Activated naive CD4-positive, alpha-beta T cell treated with anti-CD3 and anti-CD28 coated beads, Interleukin-2, amount 50 U/mL, for 72 hours (primary cell): Measurements from ENCODE around the gene BBS4. TPM values are rescaled to one million over a fixed set of nuclear protein-coding genes. Genes with fewer than 3 reads are reported as not detected.

Source experiments
- ATAC-seq, 2 donors: fragments of 150-1000 bp; cut with Tn5 transposase; 2 replicates each; pipeline ENCODE4 v1.10.0; 2021; ENCODE audit warnings: mild to moderate bottlenecking in 2 of 2, moderate library complexity in 2 of 2
- DNase-seq, 2 donors: peaks; one replicate each; pipeline ENCODE4 v3.0.0; 2021 to 2022; ENCODE audit warnings: low spot score in 2 of 2
- H3K27ac Mint-ChIP-seq, 2 donors: one replicate each; pipeline ENCODE4 v1.8.0; 2022; ENCODE audit warnings: mild to moderate bottlenecking in 2 of 2, mixed read lengths in 2 of 2
- H3K36me3 Mint-ChIP-seq, 2 donors: one replicate each; pipeline ENCODE4 v1.8.0; 2022; ENCODE audit warnings: mixed read lengths in 2 of 2
- H3K9me3 Mint-ChIP-seq, 2 donors: one replicate each; pipeline ENCODE4 v1.8.0; 2022; ENCODE audit warnings: mixed read lengths in 2 of 2
- total RNA-seq, 2 donors: library from RNA; stranded (reverse); gene quantifications; one replicate each; pipeline ENCODE4 v1.2.3, GENCODE V29; 2022

BBS4 gene
- total RNA-seq, 2 donors from 2014 or later: 13.9 to 27.6 TPM

DNA sequence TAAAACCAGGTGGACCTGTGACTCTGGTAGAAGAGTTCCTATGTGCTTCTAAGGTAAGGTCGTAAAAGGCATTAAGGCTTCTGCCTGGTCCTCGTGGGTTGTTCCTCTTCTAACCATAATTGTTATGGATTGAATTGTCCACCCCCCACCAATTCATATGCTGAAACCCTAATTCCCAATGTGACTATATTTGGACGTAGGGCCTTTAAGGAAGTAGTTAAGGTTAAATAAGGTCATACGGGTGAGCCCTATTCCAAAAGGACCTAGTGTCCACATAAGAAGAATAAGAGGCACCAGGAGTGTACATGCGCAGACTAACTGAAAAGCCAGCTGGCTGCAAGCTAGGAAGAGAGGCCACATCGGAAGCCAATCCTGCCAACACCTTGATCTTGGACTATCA is 95.6 kb downstream of the BBS4 start:
- Mint-ChIP-seq H3K36me3 (peaks cover 30 to 41% of the 10 kb centered on the region in 2 donors), H3K27ac (peak overlapping the region in 1 of 2 donors; percentile 94), H3K9me3 (no peaks in the 10 kb centered on the region)
- ATAC-seq (no peak), DNase-seq (no peak)

- Mint-ChIP-seq H3K36me3 (peaks cover 30 to 41% of the 10 kb centered on the region in 2 donors), H3K27ac (peak overlapping the region; percentile 94 to 100), H3K9me3 (no peaks in the 10 kb centered on the region)
- DNase-seq: peak in 1 of 2 donors; percentile 12
- no peak for ATAC-seq
Measured at GRCh38 chr15:72782274-72783003, 96.4 kb downstream of the BBS4 start.

- H3K36me3 Mint-ChIP-seq: peaks cover 30 to 40% of the 10 kb centered on the region in 2 donors
- DNase-seq (peak in 1 of 2 donors; percentile 34), ATAC-seq (peak; percentile 38 to 65)
- H3K27ac Mint-ChIP-seq: peak overlapping the region; percentile 94 to 100
- no peaks in the 10 kb centered on the region for H3K9me3 Mint-ChIP-seq
Measured at GRCh38 chr15:72783004-72783639, 97.1 kb downstream of the BBS4 start.

DNA sequence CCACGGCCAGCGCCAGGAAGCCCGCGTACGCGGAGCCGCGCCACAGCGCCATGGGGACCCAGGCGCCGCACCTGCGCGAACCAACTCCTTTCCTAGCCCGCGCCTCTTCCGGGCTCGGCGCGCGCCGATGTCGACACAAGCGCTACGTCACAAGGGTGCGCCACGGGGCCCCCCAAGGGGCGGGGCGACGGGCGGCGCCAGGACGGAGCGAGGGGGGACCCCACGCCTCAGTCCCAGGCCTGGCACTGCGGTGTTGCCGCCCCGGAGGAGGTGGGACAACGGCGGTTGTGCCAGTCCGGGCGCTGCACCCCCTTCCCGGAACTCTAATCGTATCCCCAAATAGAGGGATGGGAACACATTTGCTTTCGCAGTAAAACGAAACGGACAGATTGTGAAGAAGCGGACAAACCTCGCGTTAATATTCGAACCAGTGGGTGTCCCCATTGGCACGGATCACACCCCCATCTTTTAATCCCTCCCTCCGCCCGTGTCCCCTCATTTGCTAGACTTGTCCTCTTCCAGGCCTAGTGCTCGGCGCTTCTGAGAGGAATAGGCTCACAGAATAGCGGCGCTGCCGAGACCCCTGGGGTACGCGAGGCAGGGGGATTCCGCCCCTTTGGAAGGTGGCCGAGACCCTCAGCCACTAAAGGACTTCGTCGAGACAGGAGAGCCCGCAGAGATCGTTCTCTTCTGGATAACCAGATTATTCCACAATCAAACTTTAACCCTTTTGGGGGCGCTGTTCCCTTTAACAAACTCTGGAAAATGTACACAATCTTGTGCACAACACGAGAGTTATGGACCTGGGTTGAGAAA is 97.8 kb downstream of the BBS4 start, which contains the start of gene ADPGK:
Gene ADPGK, minus strand, starts transcription at position 119 of the 816 bp plus-strand sequence. Its CDS starts 67 bp downstream, at position 52.
- peaks cover 25 to 33% of the 10 kb centered on the region in 2 donors for H3K36me3 Mint-ChIP-seq
- H3K9me3 Mint-ChIP-seq: no peaks in the 10 kb centered on the region
- peak within 1 kb of the TSS; percentile 94 to 100 for H3K27ac Mint-ChIP-seq
- peak; percentile 94 to 95 for DNase-seq
- ATAC-seq: peak; percentile 80 to 84

- peak in 1 of 2 donors; percentile 39 for ATAC-seq
- H3K27ac Mint-ChIP-seq: peak overlapping the region; percentile 89 to 94
- peaks cover 23 to 30% of the 10 kb centered on the region in 2 donors for H3K36me3 Mint-ChIP-seq
- H3K9me3 Mint-ChIP-seq: no peaks in the 10 kb centered on the region
- DNase-seq: no peak
Measured at GRCh38 chr15:72784456-72784876, 98.5 kb downstream of the BBS4 start.

DNA sequence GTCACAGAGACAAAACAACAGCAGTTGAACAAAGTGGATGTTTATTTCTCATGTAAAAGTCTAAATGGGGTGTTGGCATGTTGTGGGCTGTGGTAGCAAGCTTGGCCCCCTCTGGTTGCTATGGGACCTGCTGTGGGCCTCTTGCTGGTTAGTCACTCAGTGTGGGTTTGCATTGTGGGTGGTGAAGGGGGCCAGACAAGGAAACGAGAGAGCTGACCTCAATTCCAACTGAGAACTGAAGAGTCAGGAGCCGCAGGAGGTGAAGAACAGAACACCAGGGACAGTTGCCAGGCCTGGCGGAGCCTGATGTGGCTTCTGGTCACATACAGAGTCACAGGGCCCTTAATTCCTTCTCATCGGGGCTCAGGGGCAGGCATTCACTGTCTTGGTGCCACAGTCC is 99.4 kb downstream of the BBS4 start:
- ATAC-seq (peak in 1 of 2 donors; percentile 31), DNase-seq (peak in 1 of 2 donors; percentile 35)
- no peaks in the 10 kb centered on the region for H3K9me3 Mint-ChIP-seq
- peak overlapping the region; percentile 86 to 94 for H3K27ac Mint-ChIP-seq
- H3K36me3 Mint-ChIP-seq: peaks cover 18 to 21% of the 10 kb centered on the region in 2 donors

GRCh38 chr15:72785841-72786240 is 99.8 kb downstream of the BBS4 start:
- peak overlapping the region; percentile 86 to 94 for H3K27ac Mint-ChIP-seq
- ATAC-seq: no peak

DNA sequence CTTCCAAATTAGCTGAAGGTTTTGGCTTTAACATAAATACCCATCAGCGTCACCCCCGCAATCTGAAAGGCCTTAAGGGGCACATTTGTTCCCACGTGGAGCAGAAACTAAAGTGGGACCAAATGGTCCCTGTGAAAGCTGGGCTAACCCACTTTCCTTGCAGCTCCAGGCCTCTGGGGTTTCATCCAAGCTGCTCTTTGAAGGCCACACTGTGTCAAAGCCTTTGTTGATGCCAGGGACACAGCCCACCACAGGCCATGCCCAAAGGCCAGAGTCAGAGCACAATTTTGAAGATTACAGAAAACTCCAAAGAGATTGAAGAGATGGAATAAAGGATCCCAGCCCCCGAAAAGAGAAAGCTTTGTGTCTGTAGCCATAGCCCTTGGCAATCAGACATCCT is 100.2 kb downstream of the BBS4 start:
- Mint-ChIP-seq H3K27ac (peak overlapping the region in 1 of 2 donors; percentile 94), H3K36me3 (peaks cover 12 to 16% of the 10 kb centered on the region in 2 donors), H3K9me3 (no peaks in the 10 kb centered on the region)
- DNase-seq (no peak), ATAC-seq (no peak)

More at GRCh38 chr15:72785841-72786240, 99.8 kb downstream of the BBS4 start:
- no peak for DNase-seq
- H3K9me3 Mint-ChIP-seq: no peaks in the 10 kb centered on the region
- H3K36me3 Mint-ChIP-seq: peaks cover 16 to 20% of the 10 kb centered on the region in 2 donors

DNA sequence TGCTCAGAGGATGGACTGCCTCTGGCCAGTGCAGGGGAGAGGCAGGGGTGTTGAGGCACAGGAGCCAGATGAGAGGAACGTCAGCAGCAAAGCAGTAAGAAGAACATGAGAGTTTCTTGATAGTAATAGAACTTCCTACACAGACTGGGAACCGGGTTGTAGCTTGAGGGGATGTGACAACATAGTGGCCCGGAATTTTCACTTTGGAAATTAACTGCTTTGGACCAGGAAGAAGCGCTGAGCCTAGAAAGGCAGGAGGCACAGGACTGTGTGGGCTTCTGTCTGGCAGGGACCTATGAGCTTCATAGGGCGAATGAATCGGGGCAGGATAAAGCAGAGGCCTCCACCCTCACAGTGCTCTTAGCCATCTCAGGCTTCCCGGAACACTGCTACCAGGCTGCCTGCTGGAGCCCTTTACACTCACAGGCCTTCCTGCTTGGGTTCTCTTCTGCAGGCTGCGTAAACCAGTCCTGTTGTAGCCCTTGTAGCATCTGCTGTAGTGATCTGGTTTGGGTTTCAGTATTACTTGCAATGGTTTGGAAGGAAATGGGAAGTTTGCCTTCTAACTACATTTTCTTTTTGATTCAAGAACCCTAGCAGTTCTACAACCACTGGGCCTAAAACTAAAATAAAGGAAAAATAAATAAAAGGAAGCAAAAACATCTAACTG is 100.8 kb downstream of the BBS4 start:
- Mint-ChIP-seq H3K27ac (no peak overlapping the region), H3K36me3 (peaks cover 9 to 10% of the 10 kb centered on the region in 2 donors), H3K9me3 (no peaks in the 10 kb centered on the region)
- ATAC-seq (no peak), DNase-seq (no peak)

- no peaks in the 10 kb centered on the region for H3K9me3 Mint-ChIP-seq
- ATAC-seq (no peak), DNase-seq (no peak)
- H3K36me3 Mint-ChIP-seq: peaks cover 7% of the 10 kb centered on the region in 2 donors
- no peak overlapping the region for H3K27ac Mint-ChIP-seq
Measured at GRCh38 chr15:72787526-72787925, 101.5 kb downstream of the BBS4 start.

Other genes with a start within 250 kb of the BBS4 start
- 100 to 1,000 TPM; 142 to 185 TPM for gene ARIH1, start 211.9 kb upstream of the BBS4 start, total RNA-seq
- 1 to 10 TPM in 1 of 2 donors, not detected in 1; 1.1 TPM for gene GOLGA6B, start 31.5 kb upstream of the BBS4 start, total RNA-seq
- under 1 TPM; 0.27 to 0.68 TPM for gene HIGD2B, start within 50 bp of the BBS4 start, total RNA-seq
- gene ADPGK, start 97.6 kb downstream of the BBS4 start, total RNA-seq: 10 to 100 TPM; 51.0 to 81.8 TPM